ENCODE measurements around the gene BTNL9.

DNA sequence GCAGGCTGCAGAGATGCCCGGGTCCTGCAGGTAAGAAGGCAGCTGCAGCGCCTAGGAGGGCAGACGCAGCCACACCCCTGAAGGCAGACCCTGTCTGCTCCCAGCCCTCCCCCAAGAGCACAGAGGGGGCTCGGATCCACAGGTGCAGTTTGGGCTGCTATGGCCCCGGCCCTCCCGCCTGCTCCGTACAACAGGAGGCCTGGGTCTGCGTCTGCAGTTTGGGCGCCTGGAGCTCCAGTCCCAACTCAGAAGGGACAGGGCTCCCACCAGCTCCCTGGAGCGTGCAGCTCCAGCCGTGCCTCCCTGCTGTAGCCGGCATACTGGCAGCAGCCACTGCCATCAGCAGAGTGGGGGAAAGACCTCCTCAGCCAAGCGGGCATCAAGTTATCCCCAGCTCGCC, 30.5 kb downstream of the BTNL9 start:
- TF ChIP-seq POLR2A (IDR thresholded peaks at IDR 0.05; ENCODE audit: low read depth, low read length), result no peak
- TF ChIP-seq POLR2AphosphoS5 (IDR thresholded peaks at IDR 0.05; ENCODE audit: low read depth, low read length), result no peak
- no peak for TF ChIP-seq TAF1 (IDR thresholded peaks at IDR 0.05; ENCODE audit: borderline replicate concordance, low read depth, low read length)

Measured in GM12892 (cell line).